HG03457 (cell line): Measurements from ENCODE around the gene SNCAIP.

Experiments used
- ATAC-seq: cut with Tn5 transposase; IDR thresholded peaks from one replicate; pipeline ENCODE4 v1.9.1; 2021; ENCODE audit warnings: moderate number of reproducible peaks; ENCODE audit not compliant: unreplicated experiment

The SNCAIP gene

DNA sequence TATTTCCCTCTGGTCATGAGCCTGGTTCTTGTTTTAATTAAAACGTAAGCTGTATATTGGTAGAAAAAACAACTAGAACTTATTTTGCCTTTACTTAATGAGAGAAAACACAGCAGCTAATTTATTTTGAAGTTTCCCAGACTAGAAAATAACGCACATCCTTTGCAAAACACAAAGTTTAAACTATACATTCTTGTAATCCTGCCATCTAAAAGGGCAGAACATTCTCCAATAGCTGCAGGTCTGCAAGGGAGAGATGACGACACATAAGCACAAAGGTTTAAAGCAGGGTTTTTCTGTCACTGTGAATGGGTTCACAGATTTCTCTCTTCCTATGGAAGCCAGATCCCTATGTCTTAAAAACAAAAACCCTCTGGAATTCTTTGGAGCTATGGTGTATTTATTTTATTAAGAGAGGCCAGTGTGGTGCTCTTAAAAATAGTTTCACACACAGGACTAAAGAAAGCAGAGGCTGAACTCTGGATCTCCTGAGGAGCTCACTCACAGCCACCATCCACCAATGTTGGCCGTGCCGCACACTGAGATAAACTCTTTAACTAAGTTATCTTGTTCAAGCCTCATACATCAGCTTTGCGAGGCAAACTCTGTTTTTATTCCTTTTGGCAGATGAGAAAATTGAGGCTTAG lies 82.4 kb downstream of the SNCAIP start:
- no peak for ATAC-seq

DNA sequence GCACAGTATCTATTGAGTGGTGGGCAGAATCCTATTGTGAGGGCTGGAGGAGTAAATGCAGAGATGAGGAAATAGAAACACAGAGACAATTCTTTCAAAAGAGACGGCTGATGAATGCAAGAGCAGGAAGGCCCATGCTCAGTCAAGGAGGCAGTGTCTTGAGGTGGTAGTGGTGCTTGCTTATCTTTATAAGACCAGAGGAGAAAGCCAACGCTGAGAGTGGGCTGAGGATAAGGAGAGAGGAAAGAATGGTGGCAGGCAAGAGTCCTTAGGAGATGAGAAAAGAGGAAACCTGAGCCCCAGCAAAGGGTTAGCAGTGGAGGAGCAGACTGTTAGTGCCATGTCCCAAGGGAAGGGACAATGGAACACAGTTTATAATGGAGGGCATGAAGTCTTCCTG lies 86.0 kb downstream of the SNCAIP start:
- ATAC-seq = no peak

GRCh38 chr5:122400341-122400740 lies 88.3 kb downstream of the SNCAIP start:
- ATAC-seq = no peak

GRCh38 chr5:122400938-122401337 lies 88.9 kb downstream of the SNCAIP start:
- no peak for ATAC-seq

- no peak for ATAC-seq
These were observed 90.1 kb downstream of the SNCAIP start for GRCh38 chr5:122401976-122402725.

- no peak for ATAC-seq
These were observed 91.1 kb downstream of the SNCAIP start for GRCh38 chr5:122402955-122403685.

- ATAC-seq = no peak
These were observed 92.0 kb downstream of the SNCAIP start for GRCh38 chr5:122404018-122404417.

- no peak for ATAC-seq
These were observed 92.8 kb downstream of the SNCAIP start for GRCh38 chr5:122404653-122405362.

DNA sequence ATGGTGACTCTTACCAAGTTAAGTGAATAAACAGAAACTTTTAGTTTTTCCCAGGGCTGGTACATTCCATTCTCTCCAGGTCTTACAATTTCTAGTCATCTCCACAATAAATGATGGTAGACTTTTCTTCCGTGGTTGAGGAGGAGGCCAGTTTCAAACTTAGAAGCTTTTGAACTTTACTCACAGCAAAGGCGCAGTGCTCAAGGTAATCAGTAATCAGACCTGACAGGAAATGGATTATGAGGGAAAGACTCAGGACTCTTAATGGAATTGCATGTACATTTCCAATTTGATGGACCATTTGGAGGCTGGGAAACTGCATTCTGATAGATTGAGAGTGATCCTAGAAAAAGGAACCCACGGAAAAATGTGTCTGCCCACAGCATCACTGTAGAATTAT lies 93.7 kb downstream of the SNCAIP start:
- no peak for ATAC-seq

DNA sequence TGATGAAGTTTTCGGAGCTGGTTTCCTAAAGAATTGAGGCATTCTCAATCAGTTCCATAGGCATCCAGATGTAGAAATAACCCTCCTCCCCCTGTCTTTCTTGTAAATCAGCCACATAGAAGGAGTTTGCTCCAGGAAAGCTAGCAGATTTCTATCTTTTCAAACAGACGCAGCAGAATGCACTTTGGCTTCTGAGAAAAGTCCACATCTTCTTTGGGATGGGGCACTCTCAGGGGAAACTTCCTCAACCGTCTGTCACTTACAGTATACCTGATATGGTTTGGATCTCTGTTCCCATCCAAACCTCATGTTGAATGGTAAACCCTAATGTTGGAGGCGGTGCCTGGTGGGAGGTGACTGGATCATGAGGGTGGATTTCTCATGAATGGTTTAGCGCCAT lies 94.1 kb downstream of the SNCAIP start:
- no peak for ATAC-seq

- no peak for ATAC-seq
These were observed 96.7 kb downstream of the SNCAIP start for GRCh38 chr5:122408592-122409224.

- peak; percentile 46 for ATAC-seq
These were observed 100.9 kb downstream of the SNCAIP start for GRCh38 chr5:122412966-122413365.

DNA sequence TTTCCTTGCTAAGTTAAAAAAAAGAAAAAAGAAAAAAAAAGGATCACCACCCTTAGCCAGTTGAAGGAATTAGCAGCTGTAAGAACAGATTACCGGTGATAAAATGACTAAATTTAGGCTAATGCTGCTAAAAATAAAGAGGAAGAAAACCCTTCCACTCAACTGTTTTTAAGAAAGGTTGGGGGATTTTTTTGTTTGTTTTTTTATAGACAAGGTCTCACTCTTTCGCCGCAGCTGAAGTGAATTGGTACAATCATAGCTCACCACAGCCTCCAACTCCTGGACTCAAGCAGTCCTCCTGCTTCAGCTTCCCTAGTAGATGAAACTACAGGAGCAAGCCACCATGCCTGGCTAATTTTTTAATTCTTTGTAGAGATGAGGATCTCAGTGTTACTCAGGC lies 101.7 kb downstream of the SNCAIP start:
- ATAC-seq = no peak

GRCh38 chr5:122415030-122415800 lies 103.2 kb downstream of the SNCAIP start:
- ATAC-seq = peak; percentile 73

DNA sequence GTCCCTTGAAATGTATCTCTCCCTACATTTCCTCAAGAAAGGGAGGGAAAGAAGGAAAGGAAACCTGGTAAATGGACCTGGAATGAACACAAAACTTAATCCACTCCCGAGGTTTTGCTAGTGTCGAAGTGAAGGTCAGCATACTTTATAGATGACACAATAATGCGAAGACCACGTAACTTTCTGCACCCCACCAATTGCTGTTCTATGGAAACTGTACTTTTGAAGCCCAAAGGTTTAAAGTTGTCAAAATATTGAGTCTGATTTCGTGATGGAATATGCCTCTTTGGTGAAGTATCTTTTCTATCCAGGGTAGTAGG lies 103.7 kb downstream of the SNCAIP start:
- ATAC-seq = no peak

DNA sequence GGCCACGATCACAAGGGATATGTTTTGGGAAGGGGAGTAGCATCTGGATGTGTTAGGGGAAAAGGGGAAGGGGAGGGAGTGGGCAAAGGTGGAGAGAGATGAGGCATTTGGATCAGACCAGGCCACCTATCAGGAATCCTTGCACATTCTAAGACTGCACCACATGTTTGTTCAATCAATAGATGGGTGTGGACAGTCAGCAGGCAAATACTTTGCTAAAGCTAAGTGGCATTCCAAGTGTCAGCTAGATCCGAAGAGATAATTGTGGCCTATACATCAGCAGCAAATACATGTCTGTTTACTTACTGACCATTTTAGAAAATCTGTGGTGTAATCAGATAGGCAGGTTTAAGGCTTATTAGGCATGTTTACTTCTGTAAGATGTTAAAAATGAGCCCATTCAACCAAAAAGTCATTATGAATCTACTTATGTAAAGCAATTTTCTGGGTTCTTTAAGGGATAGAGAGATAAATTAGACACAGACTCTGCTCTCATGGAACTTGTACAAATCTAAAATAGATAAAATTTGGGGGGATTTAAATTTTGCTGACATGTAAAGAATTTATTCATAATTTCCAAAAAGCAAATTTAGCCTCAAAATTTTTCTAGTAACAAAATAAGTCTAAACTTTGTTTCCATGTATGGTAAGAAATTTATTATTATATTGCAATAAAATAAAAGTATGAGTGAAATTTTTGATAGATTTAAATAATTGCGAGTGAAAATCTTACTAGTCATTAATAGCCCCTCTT lies 107.3 kb downstream of the SNCAIP start:
- no peak for ATAC-seq

GRCh38 chr5:122420091-122420490 lies 108.1 kb downstream of the SNCAIP start:
- no peak for ATAC-seq

GRCh38 chr5:122420537-122421236 lies 108.7 kb downstream of the SNCAIP start:
- no peak for ATAC-seq
